Hematopoietic multipotent progenitor cell treated with erythropoietin and hydrocortisone succinate and interleukin-3 and kit ligand, for 17 days (in vitro differentiated cells): ENCODE data around the gene ROR1.

Experiments
- DNase-seq: peaks from one replicate; pipeline ENCODE4 v3.0.0-alpha.2; 2015; ENCODE audit warnings: low spot score

The ROR1 gene

DNA sequence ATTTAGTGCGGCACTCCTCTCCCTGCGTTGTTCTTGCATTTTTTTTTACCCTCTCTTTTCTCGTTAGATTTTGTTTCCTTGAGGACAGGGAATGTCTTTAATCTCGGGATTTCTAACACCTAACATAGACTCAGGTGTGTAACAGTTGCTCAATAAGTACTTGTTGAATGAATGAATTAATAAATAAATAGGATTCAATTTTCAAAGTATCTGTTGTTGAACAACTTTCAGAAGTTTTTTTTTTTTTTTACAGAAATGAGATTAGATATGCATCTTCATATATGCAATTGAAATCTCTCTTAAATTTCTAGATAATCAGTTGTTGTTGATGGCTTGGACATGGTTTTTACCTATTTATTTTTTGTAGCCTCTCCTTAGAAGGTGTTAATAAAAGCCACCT, 83.1 kb downstream of the ROR1 start:
- no peak for DNase-seq

DNA sequence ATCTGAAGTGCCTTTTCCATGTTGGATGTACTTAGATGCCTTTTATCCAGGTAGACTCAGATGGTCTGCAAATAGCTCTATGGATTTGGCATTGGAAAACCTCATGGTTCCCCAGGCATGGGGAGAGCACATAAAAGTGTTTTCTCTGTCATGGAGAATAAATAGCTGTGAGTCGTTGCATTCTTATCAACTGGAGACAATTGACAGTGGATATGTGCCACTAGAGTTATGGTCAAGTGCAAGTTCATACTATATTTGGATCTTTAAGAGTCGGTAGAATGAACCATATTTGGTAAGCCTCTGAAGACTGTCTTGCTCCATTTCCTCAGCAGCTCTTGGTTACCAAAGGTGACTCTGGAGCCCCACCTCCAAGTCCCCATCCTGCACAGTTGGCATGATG, 83.7 kb downstream of the ROR1 start:
- no peak for DNase-seq

DNA sequence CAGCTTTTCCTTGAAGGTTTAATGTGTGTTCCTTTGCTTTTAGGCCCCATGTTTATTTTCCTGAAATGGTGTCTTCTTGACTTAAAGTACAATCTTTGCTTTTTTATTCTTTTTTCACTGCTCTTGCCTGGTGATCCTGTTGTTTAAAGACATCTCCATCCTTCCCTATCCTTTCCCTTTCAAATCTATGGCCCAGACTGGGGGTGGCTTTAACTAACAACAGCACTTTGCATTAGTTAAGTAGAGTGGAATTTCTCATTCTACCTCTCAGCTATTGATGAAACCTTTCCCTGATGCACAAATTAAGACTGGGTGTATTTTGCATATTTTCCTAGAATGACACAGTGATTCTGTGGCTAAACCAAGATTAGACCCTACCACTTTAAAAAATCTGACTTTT, 84.3 kb downstream of the ROR1 start:
- DNase-seq: no peak

DNA sequence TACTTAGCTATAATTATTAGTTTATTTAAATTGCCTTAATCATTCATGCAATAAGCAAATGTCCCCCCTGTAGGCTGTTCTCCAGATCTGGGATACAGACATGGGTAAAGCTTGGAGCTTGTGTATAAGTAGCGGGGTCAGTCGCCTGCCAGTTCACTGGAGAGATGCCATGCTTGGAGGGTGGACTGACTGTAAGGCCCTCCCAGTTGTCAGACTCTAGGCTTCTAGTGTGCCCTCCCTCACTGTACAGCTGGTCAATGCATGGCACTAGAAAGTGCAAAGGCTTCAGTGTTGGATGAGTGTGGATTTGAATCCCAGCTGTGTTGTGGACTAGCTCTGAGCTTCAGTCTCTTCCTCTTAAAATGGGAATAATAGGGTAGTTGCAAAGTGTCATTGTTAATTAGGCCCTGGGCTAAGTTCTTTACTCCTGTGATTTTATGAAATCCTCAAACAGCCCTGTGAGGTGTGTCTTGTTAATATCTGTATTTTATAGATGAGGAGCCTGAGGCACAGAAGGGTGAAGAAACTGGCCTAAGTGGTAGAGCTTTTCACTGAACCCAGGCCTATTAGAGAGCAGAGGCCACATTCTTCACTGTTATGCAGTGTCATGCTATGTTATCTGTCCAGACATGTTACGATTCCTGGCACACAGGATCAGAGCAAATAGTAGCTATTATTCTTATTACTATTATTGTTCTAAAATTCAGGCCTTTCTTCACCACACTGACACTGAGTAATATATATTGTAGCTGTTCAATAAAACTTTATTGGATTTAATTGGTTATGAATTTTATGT, 85.9 kb downstream of the ROR1 start:
- DNase-seq: no peak

DNA sequence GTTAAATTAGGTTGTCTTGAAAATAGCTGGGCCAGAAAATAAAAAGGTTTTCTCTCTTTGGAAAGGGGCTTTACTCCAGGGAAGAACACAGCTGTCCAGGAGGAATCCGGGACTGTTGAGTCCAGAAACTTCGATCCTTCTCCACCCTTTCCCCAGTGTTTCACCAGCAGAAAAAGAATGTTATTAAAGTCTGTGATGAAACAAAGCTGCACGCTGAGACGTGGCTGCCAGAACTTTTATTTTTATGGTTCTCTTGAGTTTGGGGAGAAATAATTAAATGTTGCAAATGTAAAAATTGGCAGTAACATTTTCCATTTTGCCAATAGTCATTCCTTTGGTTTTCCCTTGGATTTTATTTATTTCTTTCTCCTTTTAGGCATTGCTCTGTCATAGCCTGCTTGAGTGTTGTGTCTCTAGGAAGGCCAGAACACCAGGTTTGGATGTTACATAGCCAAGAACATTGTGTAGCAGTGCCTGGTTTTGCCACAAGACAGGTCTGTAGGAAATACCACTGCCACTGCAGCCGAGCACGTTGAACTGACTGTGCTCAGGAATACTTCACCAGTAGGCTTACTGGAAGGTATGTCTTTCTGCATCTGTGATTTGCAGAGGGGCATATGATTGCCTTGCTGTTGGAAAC, 87.4 kb downstream of the ROR1 start:
- no peak for DNase-seq

DNA sequence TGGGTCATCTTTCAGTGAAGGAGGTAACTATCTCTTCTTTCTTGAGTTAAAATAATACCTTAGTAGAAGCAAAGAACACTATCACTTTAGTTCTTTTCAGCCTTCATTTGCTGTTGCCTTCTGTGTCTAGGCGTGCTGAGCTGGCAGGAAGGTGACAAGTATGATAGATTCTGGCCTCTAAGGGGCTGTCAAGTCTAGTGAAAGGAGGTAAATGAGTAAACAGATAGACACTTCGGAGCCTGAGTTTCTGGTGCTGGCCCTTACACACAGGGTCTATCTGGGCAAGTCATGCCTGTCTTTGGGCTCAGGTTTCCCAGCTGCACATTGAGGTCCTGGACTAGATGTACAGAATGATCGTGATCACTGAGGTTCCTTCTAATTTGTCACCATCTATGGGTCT, 89.3 kb downstream of the ROR1 start:
- no peak for DNase-seq

DNA sequence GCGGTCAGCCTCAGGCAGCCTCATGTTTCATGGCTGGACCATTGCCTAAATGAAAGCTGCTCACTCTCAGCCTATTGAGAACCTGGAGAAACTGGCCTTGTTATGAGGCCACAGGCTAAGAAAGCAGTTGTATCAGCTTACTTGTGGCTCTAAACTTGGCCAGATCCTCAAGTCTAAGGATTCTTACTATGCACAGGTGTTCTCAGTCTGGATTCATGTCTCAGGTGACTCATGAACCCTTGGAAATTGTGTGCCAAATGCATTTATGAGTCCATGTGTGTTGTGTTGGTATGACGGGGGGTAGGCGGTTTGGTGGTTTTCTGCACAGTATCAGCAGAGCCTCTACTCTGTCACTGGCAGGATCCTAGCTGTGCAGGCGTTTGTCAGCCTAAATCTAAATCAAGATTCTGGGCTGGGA, 90.4 kb downstream of the ROR1 start:
- DNase-seq: no peak

DNA sequence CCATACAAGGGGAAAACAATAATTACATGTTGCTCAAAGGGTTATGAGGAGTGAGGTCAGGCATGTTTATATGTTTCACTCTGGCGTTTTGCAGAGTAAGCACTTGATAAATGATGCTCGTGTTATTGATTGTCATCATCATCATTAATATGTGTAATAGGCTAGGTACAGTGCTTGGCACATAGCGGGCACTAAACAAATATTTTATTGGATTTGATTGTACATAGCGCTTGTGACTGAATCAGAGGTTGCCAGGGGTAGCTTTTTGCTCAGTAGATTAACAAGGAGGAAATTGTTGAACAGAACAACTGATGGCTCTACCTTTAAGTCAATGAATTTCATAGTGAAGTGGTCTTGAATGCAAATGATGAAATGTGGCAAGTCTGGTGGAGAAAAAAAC, 91.7 kb downstream of the ROR1 start:
- no peak for DNase-seq

DNA sequence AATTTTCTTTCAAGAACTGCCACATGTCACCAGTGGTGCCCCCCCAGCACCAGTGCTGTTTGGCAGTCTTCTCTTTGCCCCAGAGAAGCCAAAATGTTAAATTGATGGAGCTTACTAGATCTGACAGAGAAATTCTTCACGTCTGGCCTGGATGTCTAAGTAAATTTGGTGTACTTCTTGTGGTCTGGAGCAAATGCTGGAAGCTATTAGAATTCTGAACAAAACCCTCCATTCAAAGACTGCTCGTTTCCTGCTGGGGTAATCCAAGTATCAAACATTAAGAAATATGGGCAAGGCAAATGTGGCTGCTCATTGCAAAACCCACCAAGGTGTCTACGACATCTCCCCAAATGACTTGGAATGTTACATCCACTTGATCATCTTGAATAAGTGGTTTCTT, 92.3 kb downstream of the ROR1 start:
- no peak for DNase-seq

DNA sequence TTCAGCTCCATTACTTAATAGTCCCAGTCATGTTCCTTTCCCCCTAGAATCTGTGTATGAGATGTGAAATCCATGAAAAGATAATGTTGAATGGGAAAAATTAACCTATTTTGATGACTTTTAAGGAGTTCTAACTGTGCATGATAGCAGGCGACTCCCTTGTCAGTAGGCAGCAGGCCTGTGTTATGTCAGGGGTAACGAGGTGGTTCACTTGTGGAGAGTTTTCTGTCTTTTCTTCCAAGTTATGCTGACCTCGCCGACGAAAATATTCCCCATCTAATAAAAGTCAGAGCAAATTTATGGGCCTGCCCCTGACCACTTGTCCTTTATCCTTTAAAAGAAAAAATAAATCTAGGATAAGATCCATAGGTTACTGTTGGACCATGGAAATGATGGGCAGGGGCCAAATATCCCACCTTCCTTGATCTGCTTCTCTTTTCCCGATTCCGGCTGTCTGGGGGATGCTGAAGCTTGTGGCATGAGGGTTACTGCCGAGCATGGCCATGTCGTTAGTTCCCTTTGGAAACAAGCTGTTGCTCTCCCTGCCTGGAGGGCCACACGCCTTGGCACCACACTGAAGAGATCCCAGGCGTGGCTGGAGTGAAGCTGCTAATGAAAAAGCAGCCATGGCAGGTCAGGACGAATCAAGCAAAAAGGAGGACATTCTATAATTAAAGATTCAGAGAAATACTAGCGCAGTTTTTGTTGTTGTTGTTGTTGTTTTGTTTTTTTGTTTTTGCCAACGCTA, 93.8 kb downstream of the ROR1 start:
- DNase-seq: no peak

DNA sequence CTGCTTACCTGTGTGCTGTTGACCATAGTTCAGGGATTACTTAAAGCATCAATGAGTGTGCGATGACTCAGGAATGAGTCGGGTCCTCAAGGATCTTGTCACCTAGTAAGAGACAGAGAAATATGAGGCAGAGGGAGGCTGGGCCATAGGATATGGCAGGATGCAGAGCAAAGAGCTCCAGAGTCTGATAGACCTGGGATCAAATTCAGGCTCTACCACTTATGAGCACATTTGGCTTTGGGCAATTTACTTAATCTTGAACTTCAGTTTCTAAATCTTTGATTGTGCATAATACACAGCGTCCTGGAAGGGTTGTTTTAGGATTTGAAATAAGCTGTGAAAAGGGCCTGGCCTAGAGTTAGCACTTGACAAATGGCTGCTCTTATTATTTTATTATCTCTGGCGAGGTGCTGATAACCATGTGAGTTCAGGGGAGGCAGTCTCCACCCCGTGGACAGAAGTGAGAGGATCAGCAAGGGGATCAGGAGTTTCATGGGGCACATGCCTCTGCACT, 94.5 kb downstream of the ROR1 start:
- DNase-seq: no peak

DNA sequence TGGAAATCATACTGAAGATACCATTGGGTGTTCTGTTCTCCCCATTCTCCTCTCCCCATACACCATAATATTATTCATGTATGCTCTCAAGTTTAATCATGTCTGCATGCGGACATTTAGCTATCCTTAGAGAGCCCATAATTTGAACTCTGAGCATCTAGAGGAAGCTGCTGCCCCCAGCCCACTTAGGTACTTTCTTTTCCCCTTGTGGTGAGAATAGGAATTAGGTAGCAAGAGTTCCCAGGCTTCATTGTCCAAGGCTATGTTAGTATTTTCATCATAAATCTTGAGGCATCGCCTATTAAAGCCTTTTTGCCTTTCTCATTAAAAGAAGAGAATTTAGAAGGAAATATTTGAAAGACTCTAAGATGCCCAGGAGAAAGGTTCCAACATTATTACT, 96.3 kb downstream of the ROR1 start:
- no peak for DNase-seq

DNA sequence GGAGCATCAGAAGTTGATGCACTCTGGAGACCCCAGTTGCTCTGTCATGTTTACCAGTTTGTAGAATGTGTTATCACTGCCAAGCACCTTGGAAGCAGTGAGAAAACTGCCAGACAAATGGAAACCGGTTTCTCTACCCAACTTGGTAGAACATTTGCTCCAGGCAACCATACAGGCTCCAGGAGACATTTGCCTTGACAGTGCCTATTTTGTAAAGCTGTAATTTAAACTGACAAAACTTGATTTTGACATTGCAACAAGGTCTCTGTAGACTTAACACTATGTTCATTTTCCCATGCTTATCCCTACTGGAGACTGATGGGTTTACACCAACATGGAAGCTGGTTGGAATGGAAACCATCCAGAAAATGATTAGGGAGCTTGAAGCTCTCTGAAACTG, 97.6 kb downstream of the ROR1 start:
- DNase-seq: no peak

DNA sequence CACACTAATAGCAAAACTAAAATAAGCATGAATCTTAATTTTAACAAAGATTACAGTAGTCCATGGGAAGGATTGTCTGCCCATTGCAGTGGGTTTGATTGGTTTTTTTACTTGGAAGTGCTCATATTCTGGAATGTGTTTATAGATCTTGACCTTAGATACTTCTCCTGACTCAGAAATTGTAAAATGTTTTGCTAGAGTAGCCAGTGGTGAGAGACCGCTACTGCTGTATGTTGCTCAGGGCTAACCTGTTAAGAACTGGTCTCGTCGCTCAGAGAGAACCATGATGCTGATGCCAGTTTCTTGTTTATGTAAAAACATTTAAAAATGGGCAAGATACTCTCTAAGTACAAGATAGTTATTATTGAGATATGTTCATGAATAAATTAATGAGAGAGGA, 99.9 kb downstream of the ROR1 start:
- DNase-seq: no peak

DNA sequence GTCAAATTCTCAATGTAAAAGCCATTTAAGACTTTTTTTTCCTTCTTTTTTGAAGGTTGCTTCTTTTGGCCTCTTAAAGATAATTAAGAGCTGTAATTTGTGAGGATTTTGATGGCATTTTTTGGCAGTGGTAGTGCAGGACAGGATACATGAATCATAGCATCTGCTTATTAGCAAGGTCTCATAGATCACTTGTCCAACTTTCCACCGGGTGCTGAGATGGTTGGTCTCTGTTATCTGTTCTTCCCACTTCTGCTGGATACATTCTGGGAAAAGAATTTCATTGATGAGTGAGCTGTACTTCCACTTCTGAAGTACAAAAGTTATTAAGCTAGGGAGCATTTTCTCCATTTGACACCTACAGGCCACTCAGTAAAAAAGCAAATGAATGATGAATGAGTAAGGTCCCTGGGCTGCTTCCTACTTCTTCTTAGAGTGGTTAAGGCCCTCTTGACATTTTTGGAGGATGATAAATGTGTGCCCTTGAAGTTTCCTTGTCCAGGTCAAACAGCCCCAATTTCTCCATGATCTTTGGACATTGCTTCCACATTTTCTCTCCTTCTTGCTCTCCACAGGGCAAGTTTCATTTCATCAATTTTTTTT, 100.6 kb downstream of the ROR1 start:
- no peak for DNase-seq

DNA sequence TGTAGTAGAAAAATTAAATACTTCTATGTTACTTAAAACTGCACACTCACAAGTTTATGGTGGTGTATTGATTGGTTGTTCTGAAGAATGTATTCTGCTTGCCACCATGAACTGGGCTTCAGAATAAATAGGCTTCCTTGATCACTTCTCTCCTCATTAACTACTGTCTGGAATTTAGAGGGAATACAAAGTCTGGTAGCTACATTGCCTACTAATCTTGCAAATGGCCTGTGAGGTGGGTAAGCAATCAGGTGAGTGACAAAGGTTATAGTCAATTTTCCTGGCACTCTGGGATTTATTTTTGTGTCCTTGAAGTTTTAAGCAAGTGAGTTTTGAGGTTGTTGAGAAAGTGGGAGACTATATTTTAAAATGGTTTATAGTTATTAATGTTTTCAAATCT, 101.8 kb downstream of the ROR1 start:
- DNase-seq: no peak

DNA sequence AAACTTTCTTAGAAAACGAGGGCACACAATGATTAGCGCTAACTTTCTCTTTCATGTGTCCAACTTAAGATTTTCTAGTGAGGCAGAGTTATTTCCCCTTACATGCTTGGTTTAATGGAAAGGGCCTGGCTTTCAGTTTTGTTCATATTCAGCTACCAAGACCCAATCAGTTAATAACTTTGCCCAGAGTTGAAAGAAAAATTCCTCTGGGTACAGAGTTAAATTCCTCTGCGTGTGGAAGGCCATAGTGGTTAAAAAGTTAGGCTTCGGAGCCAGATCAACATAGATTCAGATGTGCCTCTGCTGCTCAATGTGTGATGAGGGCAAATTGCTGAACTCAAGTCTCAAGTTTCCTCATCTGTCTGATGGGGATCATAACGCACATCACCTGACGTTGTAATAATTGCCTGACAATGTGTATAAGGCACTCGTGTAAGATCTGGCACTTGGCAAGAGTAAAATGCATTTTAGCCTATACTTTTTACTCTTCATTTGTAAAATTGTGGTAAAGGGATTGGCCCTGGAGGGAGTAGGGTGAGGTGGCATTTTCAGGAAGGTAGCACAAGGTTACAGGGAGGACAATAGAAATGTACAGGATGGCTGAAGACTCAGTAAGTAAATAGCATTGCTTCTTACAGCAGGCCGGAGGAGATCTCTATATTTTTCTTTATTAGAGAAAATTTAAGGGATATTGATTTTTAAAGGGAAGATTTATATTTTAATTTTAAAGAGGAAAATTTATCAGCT, 103.4 kb downstream of the ROR1 start:
- DNase-seq: no peak

DNA sequence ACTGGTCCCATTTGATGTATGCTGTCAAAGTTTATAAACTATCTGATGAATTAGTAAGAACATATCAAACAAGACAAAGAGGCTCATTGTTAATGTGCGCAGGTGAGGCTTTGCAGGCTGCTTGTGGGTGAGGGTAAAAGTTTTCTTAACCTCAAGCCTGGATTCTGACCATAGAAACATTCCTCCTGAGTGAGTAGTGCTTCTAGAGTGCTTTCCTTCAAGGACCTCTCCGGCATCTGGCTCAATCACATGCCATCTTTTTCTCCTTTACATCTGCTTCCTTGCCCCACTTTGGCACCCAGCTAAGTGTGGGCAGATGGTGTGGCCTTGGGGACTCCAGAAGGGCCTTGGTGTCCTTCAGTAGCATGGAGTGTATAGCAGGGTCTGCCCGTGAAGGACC, 104.0 kb downstream of the ROR1 start:
- no peak for DNase-seq

DNA sequence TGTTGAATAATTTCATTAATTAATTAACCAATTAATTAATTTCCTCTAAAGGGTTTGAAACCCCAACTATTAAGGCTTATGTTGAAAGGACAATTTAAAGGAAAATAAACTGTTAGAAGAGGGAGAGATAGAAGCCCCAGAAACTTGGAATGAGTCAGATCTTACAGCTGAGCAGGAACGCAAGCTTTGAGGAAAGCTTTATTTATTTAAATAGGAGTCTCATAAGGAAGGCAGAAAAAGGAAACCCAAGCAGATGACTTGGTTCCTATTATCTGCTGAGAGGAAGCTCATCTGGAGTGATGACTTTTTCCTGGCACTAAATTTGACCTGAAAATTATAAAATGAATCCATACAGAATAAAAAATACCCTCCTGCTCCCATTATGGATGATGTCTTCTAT, 105.1 kb downstream of the ROR1 start:
- DNase-seq: no peak

DNA sequence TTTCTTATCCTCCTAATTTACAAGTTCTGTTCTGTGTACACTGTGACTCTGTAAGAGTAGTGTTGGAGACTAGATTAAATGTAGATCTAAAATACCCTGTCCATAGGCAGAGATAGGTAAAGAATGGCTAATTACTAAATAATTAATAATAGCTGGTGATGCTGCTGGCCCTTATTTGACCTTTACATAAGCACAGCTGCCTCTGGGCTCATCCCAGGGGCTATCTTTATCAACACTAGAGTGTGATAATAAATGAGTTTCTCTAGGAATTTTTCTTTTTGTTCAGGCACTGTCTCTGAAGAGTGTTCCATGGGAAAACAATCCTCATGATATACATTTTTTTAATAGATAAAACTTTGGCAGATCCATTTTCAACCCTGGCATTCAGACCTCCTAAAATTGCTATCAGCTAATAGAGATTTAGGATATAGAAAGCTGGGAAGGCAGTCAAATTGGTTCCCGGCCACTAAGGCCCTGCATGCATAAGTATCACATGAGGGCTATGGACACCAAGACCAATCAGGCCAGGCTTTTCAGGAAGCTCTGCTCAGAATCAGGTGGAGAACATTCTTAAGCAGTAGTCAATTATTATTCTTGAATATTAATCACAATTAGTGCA, 107.2 kb downstream of the ROR1 start:
- DNase-seq: no peak

DNA sequence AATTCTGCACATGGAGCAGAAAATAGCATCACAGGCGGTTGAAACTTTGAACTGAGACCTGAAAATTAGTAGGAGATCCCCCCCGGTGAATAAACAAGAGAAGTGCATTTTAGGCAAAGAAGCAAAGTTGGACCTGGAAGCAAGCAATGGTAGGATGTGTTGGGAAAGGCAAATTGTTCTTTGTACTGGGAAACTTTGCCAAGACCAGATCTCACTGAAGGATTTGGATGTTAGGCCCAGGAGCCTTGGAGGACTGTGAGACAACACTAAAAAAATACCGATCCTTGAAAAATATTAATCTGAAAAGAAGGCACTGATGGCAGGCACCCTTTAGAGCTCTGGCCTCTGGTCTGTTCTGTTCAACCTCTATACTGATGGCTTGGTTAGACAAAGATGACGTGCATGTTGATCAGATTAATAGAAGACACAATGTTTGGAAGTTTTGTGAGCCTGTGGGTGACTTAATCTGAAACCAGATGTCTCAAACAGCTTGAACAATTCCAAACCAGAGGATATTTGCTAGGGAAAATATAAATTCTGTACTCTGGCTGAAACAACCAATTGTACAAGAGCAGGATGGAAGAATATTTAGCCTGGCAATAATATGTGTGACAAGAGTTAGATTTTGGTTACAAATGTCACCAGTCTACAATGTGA, 108.4 kb downstream of the ROR1 start:
- DNase-seq: no peak
